HepG2 (cell line): ENCODE results near the gene UCKL1. TPM values are rescaled to one million over a fixed set of nuclear protein-coding genes. Genes with fewer than 3 reads are reported as not detected.

Experiments used
- CBX5 ChIP-seq: sonication (generic); formaldehyde crosslinking; IDR thresholded peaks from 2 replicates; pipeline ENCODE4 v1.4.0; 2020; ENCODE audit warnings: missing genetic modification reagents, borderline replicate concordance
- ERF ChIP-seq: IDR thresholded peaks from 2 replicates; pipeline ENCODE4 v1.6.1; 2018; ENCODE audit warnings: missing biosample characterization, missing genetic modification reagents
- ETV5 ChIP-seq: IDR thresholded peaks from 2 replicates; pipeline ENCODE4 v1.6.1; 2018; ENCODE audit warnings: missing biosample characterization, missing genetic modification reagents, inconsistent platforms, borderline replicate concordance
- GPN1 ChIP-seq: sonication (generic); formaldehyde crosslinking; IDR thresholded peaks from 2 replicates; pipeline ENCODE4 v1.5.1; 2020; ENCODE audit warnings: missing genetic modification reagents, borderline replicate concordance
- IRX3 ChIP-seq: sonication (generic); formaldehyde crosslinking; IDR thresholded peaks from 2 replicates; pipeline ENCODE4 v1.8.1; 2023; ENCODE audit warnings: mild to moderate bottlenecking, low read depth, missing genetic modification reagents, borderline replicate concordance
- KAT7 ChIP-seq: IDR thresholded peaks from 2 replicates; pipeline ENCODE4 v1.6.1; 2018; ENCODE audit warnings: borderline replicate concordance, missing compliant biosample characterization
- SYNCRIP ChIP-seq: fragments of 200-400 bp; formaldehyde crosslinking; IDR thresholded peaks from 2 replicates; pipeline ENCODE4 v1.6.1; 2018; ENCODE audit warnings: mild to moderate bottlenecking, low read depth, low read length; ENCODE audit not compliant: insufficient read depth
- TBX2 ChIP-seq: sonication (generic); formaldehyde crosslinking; IDR thresholded peaks from 2 replicates; pipeline ENCODE4 v1.5.0; 2020; ENCODE audit warnings: missing genetic modification reagents, mild to moderate bottlenecking, borderline replicate concordance
- TRIM24 ChIP-seq: sonication (generic); formaldehyde crosslinking; IDR thresholded peaks from 2 replicates; pipeline ENCODE4 v1.8.0; 2022; ENCODE audit warnings: mild to moderate bottlenecking, missing genetic modification reagents
- YY1 ChIP-seq: IDR thresholded peaks from 2 replicates; pipeline ENCODE4 v1.6.1; 2011; ENCODE audit warnings: low read length, low read depth, moderate library complexity, mild to moderate bottlenecking; ENCODE audit not compliant: insufficient read depth, insufficient replicate concordance
- ZFP1 ChIP-seq: IDR thresholded peaks from 2 replicates; pipeline ENCODE4 v1.6.1; 2016
- ZIK1 ChIP-seq: sonication (generic); formaldehyde crosslinking; IDR thresholded peaks from 2 replicates; pipeline ENCODE4 v1.5.0; 2020; ENCODE audit warnings: mild to moderate bottlenecking, low read depth, missing genetic modification reagents, borderline replicate concordance
- ZNF121 ChIP-seq: sonication (generic); formaldehyde crosslinking; IDR thresholded peaks from 2 replicates; pipeline ENCODE4 v1.5.0; 2020; ENCODE audit warnings: mild to moderate bottlenecking, missing genetic modification reagents
- ZNF552 ChIP-seq: sonication (generic); formaldehyde crosslinking; IDR thresholded peaks from 2 replicates; pipeline ENCODE4 v1.9.0; 2022; ENCODE audit warnings: missing genetic modification reagents, mild to moderate bottlenecking, borderline replicate concordance
- ZZZ3 ChIP-seq: sonication (generic); formaldehyde crosslinking; IDR thresholded peaks from 2 replicates; pipeline ENCODE4 v1.4.0; 2020; ENCODE audit warnings: missing genetic modification reagents, mild to moderate bottlenecking, borderline replicate concordance
- polyA plus RNA-seq, 8 experiments: library from polyadenylated mRNA; depleted of rRNA in 3 of 8; stranded (reverse) in 7 of 8; unstranded in 1 of 8; fragments of >200 nt; fragmentation: Illumina TruSeq in 4 of 8; extraction: Trizol in 4 of 8; gene quantifications; 2 replicates each; pipeline versions ENCODE4 v1.2.1 to v1.2.3, GENCODE V29; 2011 to 2016; ENCODE audit warnings: low read depth in 4 of 8, missing spikeins in 1 of 8, mixed read lengths in 1 of 8; ENCODE audit not compliant: insufficient read depth in 1 of 8
- total RNA-seq, 5 experiments: library from RNA; depleted of rRNA; stranded (reverse); fragments of >200 nt; fragmentation: Illumina TruSeq; extraction: Trizol; gene quantifications; 2 replicates each; pipeline ENCODE4 v1.2.3, GENCODE V29; 2016; ENCODE audit warnings: low read depth in 1 of 5
- TF ChIP-seq, protein P1 (sequence below): IDR thresholded peaks from 2 replicates; pipeline ENCODE4 v1.6.1; 2016; ENCODE audit warnings: low read depth
- TF ChIP-seq, protein P2 (sequence below): sonication (generic); formaldehyde crosslinking; IDR thresholded peaks from 2 replicates; pipeline ENCODE4 v1.8.0; 2022; ENCODE audit warnings: mild to moderate bottlenecking, missing genetic modification reagents, moderate library complexity
- TF ChIP-seq, protein P3 (sequence below): sonication (generic); formaldehyde crosslinking; IDR thresholded peaks from 2 replicates; pipeline ENCODE4 v1.9.0; 2021; ENCODE audit warnings: mild to moderate bottlenecking, missing genetic modification reagents
- TF ChIP-seq, protein P4 (sequence below): sonication (generic); formaldehyde crosslinking; IDR thresholded peaks from 2 replicates; pipeline ENCODE4 v1.4.0; 2020; ENCODE audit warnings: missing genetic modification reagents, borderline replicate concordance

UCKL1 gene
- total and polyA plus RNA-seq, 2 of the 13 experiments (the other 11 are each of a cell fraction or from before 2014, with no cell fraction given), result 50.2 to 126 TPM

DNA sequence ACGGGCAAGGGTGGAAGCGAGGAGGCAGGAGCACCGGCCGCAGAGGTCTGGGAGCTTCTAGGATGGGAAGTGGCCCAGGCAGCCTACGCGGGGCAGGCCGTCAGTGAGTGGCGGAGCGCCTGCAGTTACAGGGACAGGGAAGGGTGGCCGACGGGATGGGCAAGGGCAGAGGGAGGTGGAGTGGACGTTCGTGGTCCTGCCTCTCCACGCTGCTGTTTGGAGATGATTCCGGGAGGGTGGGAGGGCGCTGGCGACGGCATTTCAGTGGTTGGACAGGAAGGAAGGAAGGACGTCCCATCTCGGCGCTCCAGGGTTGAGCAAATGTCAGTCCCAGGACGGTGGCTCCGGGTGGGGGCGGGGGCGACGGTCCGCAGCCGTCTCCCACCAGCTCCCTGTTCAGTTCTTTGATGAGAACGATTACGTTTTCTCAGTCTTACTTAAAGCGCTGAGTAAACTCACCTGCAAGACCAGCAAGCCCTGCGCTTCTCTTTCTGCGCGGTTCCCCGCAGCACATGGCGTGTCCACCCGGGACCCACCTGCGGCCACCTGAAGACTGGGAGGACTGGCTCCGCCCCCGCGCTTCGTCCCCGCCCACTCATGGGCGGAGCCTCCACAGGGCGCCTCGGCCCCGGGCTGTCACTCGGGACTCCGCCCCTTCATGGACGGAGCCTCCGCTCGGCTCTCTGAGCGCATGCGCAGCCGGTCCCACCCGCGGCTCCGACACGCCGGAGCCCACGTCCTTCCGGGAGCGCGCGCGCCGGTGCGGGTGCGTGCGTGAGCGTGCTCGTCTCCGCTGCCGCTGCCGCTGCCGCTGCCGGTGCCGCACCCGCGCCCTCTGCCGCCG, 61.6 kb downstream of the UCKL1 start, which contains the start of gene DNAJC5 (continued):
- TF ChIP-seq, protein P1, sequence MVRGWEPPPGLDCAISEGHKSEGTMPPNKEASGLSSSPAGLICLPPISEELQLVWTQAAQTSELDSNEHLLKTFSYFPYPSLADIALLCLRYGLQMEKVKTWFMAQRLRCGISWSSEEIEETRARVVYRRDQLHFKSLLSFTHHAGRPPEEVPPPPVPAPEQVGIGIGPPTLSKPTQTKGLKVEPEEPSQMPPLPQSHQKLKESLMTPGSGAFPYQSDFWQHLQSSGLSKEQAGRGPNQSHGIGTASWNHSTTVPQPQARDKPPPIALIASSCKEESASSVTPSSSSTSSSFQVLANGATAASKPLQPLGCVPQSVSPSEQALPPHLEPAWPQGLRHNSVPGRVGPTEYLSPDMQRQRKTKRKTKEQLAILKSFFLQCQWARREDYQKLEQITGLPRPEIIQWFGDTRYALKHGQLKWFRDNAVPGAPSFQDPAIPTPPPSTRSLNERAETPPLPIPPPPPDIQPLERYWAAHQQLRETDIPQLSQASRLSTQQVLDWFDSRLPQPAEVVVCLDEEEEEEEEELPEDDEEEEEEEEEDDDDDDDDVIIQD (CRISPR knock-in tag), result no peak
- TF ChIP-seq TBX2 (peak; percentile 80), ZZZ3 (no peak), ZNF121 (CRISPR knock-in tag) (no peak), SYNCRIP (no peak), ETV5 (CRISPR knock-in tag) (peak; percentile 68), IRX3 (CRISPR knock-in tag) (peak; percentile 12), GPN1 (CRISPR knock-in tag) (peak; percentile 37; the same call in 1 of the 2 replicates), ZNF552 (CRISPR knock-in tag) (0 out of 2 replicates have a peak, but pooled peaks have one; percentile 82), CBX5 (CRISPR knock-in tag) (0 out of 2 replicates have a peak, but pooled peaks have one; percentile 36), YY1 (peak; percentile 52), TRIM24 (CRISPR knock-in tag) (0 out of 2 replicates have a peak, but pooled peaks have one; percentile 1), ERF (CRISPR knock-in tag) (peak; percentile 86), ZFP1 (CRISPR knock-in tag) (0 out of 2 replicates have a peak, but pooled peaks have one; percentile 25), KAT7 (CRISPR knock-in tag) (peak; percentile 45; the same call in 1 of the 2 replicates), ZIK1 (CRISPR knock-in tag) (no peak)
- TF ChIP-seq, protein P2, sequence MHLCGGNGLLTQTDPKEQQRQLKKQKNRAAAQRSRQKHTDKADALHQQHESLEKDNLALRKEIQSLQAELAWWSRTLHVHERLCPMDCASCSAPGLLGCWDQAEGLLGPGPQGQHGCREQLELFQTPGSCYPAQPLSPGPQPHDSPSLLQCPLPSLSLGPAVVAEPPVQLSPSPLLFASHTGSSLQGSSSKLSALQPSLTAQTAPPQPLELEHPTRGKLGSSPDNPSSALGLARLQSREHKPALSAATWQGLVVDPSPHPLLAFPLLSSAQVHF (CRISPR knock-in tag), result no peak
- TF ChIP-seq, protein P3, sequence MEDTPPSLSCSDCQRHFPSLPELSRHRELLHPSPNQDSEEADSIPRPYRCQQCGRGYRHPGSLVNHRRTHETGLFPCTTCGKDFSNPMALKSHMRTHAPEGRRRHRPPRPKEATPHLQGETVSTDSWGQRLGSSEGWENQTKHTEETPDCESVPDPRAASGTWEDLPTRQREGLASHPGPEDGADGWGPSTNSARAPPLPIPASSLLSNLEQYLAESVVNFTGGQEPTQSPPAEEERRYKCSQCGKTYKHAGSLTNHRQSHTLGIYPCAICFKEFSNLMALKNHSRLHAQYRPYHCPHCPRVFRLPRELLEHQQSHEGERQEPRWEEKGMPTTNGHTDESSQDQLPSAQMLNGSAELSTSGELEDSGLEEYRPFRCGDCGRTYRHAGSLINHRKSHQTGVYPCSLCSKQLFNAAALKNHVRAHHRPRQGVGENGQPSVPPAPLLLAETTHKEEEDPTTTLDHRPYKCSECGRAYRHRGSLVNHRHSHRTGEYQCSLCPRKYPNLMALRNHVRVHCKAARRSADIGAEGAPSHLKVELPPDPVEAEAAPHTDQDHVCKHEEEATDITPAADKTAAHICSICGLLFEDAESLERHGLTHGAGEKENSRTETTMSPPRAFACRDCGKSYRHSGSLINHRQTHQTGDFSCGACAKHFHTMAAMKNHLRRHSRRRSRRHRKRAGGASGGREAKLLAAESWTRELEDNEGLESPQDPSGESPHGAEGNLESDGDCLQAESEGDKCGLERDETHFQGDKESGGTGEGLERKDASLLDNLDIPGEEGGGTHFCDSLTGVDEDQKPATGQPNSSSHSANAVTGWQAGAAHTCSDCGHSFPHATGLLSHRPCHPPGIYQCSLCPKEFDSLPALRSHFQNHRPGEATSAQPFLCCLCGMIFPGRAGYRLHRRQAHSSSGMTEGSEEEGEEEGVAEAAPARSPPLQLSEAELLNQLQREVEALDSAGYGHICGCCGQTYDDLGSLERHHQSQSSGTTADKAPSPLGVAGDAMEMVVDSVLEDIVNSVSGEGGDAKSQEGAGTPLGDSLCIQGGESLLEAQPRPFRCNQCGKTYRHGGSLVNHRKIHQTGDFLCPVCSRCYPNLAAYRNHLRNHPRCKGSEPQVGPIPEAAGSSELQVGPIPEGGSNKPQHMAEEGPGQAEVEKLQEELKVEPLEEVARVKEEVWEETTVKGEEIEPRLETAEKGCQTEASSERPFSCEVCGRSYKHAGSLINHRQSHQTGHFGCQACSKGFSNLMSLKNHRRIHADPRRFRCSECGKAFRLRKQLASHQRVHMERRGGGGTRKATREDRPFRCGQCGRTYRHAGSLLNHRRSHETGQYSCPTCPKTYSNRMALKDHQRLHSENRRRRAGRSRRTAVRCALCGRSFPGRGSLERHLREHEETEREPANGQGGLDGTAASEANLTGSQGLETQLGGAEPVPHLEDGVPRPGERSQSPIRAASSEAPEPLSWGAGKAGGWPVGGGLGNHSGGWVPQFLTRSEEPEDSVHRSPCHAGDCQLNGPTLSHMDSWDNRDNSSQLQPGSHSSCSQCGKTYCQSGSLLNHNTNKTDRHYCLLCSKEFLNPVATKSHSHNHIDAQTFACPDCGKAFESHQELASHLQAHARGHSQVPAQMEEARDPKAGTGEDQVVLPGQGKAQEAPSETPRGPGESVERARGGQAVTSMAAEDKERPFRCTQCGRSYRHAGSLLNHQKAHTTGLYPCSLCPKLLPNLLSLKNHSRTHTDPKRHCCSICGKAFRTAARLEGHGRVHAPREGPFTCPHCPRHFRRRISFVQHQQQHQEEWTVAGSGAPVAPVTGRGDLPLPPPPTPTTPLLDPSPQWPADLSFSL (CRISPR knock-in tag), result no peak
- TF ChIP-seq, protein P4, sequence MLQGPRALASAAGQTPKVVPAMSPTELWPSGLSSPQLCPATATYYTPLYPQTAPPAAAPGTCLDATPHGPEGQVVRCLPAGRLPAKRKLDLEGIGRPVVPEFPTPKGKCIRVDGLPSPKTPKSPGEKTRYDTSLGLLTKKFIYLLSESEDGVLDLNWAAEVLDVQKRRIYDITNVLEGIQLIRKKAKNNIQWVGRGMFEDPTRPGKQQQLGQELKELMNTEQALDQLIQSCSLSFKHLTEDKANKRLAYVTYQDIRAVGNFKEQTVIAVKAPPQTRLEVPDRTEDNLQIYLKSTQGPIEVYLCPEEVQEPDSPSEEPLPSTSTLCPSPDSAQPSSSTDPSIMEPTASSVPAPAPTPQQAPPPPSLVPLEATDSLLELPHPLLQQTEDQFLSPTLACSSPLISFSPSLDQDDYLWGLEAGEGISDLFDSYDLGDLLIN (CRISPR knock-in tag), result no peak
